ENCODE data around the gene KIFAP3. TPM values are rescaled to one million over a fixed set of nuclear protein-coding genes. Genes with fewer than 3 reads are reported as not detected.
A peak's percentile ranks its signal among the peaks of the same experiment; 100 is the strongest.

Gene KIFAP3
- polyA plus RNA-seq, 3 donors from 2014 or later, result 19.2 to 29.8 (median 28.9) TPM

- DNase-seq, result no peak
- H3K4me3 Mint-ChIP-seq, result no peak overlapping the region
- H3K9me3 Mint-ChIP-seq, result no peaks in the 10 kb centered on the region
- no peaks in the 10 kb centered on the region for H3K4me1 Mint-ChIP-seq
- peaks cover 0 to 7% (median 6%) of the 10 kb centered on the region in 3 donors for H3K36me3 Mint-ChIP-seq
- no peaks in the 10 kb centered on the region for H3K27me3 Mint-ChIP-seq (ENCODE audit: low read depth in 3 of 3)
- no peak overlapping the region for H3K27ac Mint-ChIP-seq
Measured at GRCh38 chr1:169944621-169945020, 129.9 kb downstream of the KIFAP3 start.

GRCh38 chr1:169943963-169944526, 130.4 kb downstream of the KIFAP3 start:
- no peak for DNase-seq
- H3K27me3 Mint-ChIP-seq (ENCODE audit: low read depth in 3 of 3), result no peaks in the 10 kb centered on the region

GRCh38 chr1:169941982-169942830, 132.3 kb downstream of the KIFAP3 start:
- DNase-seq, result no peak
- Mint-ChIP-seq H3K27me3 (ENCODE audit: low read depth in 3 of 3) (no peaks in the 10 kb centered on the region), H3K27ac (no peak overlapping the region), H3K36me3 (peaks cover 4 to 10% (median 6%) of the 10 kb centered on the region in 3 donors), H3K4me3 (no peak overlapping the region), H3K9me3 (no peaks in the 10 kb centered on the region), H3K4me1 (no peaks in the 10 kb centered on the region)

More at GRCh38 chr1:169943963-169944526, 130.4 kb downstream of the KIFAP3 start:
- Mint-ChIP-seq H3K4me3 (no peak overlapping the region), H3K4me1 (no peaks in the 10 kb centered on the region), H3K36me3 (peaks cover 0 to 10% (median 6%) of the 10 kb centered on the region in 3 donors), H3K9me3 (no peaks in the 10 kb centered on the region), H3K27ac (no peak overlapping the region)

- no peak overlapping the region for H3K27ac Mint-ChIP-seq
- H3K27me3 Mint-ChIP-seq (ENCODE audit: low read depth in 3 of 3), result no peaks in the 10 kb centered on the region
- no peaks in the 10 kb centered on the region for H3K9me3 Mint-ChIP-seq
Measured at GRCh38 chr1:169933984-169934725, 140.3 kb downstream of the KIFAP3 start.

GRCh38 chr1:169931795-169932231, 142.7 kb downstream of the KIFAP3 start:
- no peaks in the 10 kb centered on the region for H3K27me3 Mint-ChIP-seq (ENCODE audit: low read depth in 3 of 3)
- H3K4me3 Mint-ChIP-seq, result no peak overlapping the region
- no peaks in the 10 kb centered on the region for H3K36me3 Mint-ChIP-seq
- peaks cover 0 to 5% of the 10 kb centered on the region in 2 donors for H3K4me1 Mint-ChIP-seq
- H3K27ac Mint-ChIP-seq, result no peak overlapping the region
- H3K9me3 Mint-ChIP-seq, result no peaks in the 10 kb centered on the region
- DNase-seq, result no peak

More at GRCh38 chr1:169933984-169934725, 140.3 kb downstream of the KIFAP3 start:
- Mint-ChIP-seq H3K36me3 (peaks cover 0 to 4% (median 0%) of the 10 kb centered on the region in 3 donors), H3K4me1 (no peaks in the 10 kb centered on the region), H3K4me3 (no peak overlapping the region)
- DNase-seq, result no peak

- Mint-ChIP-seq H3K27me3 (ENCODE audit: low read depth in 3 of 3) (no peaks in the 10 kb centered on the region), H3K9me3 (no peaks in the 10 kb centered on the region), H3K27ac (no peak overlapping the region), H3K4me3 (no peak overlapping the region), H3K36me3 (peaks cover 0 to 4% (median 0%) of the 10 kb centered on the region in 3 donors), H3K4me1 (peaks cover 4 to 15% of the 10 kb centered on the region in 2 donors)
- DNase-seq, result no peak
Measured at GRCh38 chr1:169929210-169929526, 145.3 kb downstream of the KIFAP3 start.

- H3K4me3 Mint-ChIP-seq, result no peak overlapping the region
- H3K36me3 Mint-ChIP-seq, result peaks cover 0 to 4% (median under 1%) of the 10 kb centered on the region in 3 donors
- peak overlapping the region in 1 of 6 donors; percentile 56 for H3K27ac Mint-ChIP-seq
- peaks cover 4 to 15% of the 10 kb centered on the region in 2 donors for H3K4me1 Mint-ChIP-seq
- H3K27me3 Mint-ChIP-seq (ENCODE audit: low read depth in 3 of 3), result no peaks in the 10 kb centered on the region
- no peaks in the 10 kb centered on the region for H3K9me3 Mint-ChIP-seq
- peak; percentile 25 to 45 (median 37) for DNase-seq
Measured at GRCh38 chr1:169928438-169929209, 145.9 kb downstream of the KIFAP3 start.

- H3K4me3 Mint-ChIP-seq, result no peak overlapping the region
- peaks cover 6 to 12% (median 8%) of the 10 kb centered on the region in 3 donors for H3K36me3 Mint-ChIP-seq
- H3K4me1 Mint-ChIP-seq, result peaks cover 4 to 15% of the 10 kb centered on the region in 2 donors
- no peaks in the 10 kb centered on the region for H3K9me3 Mint-ChIP-seq
- DNase-seq, result peak in 1 of 3 donors; percentile 15
- H3K27ac Mint-ChIP-seq, result peak overlapping the region; percentile 12 to 74 (median 54)
- H3K27me3 Mint-ChIP-seq (ENCODE audit: low read depth in 3 of 3), result no peaks in the 10 kb centered on the region
Measured at GRCh38 chr1:169925505-169926482, 148.7 kb downstream of the KIFAP3 start.

GRCh38 chr1:169924829-169925228, 149.7 kb downstream of the KIFAP3 start:
- H3K9me3 Mint-ChIP-seq, result no peaks in the 10 kb centered on the region
- peaks cover 6 to 16% (median 8%) of the 10 kb centered on the region in 3 donors for H3K36me3 Mint-ChIP-seq
- DNase-seq, result no peak
- H3K4me3 Mint-ChIP-seq, result no peak overlapping the region
- no peak overlapping the region for H3K27ac Mint-ChIP-seq
- H3K4me1 Mint-ChIP-seq, result peaks cover 4 to 15% of the 10 kb centered on the region in 2 donors
- no peaks in the 10 kb centered on the region for H3K27me3 Mint-ChIP-seq (ENCODE audit: low read depth in 3 of 3)

GRCh38 chr1:169924063-169924462, 150.4 kb downstream of the KIFAP3 start:
- no peak overlapping the region for H3K27ac Mint-ChIP-seq
- no peaks in the 10 kb centered on the region for H3K27me3 Mint-ChIP-seq (ENCODE audit: low read depth in 3 of 3)
- H3K9me3 Mint-ChIP-seq, result no peaks in the 10 kb centered on the region
- DNase-seq, result no peak
- H3K4me3 Mint-ChIP-seq, result no peak overlapping the region
- peaks cover 6 to 18% (median 8%) of the 10 kb centered on the region in 3 donors for H3K36me3 Mint-ChIP-seq
- peaks cover 6 to 18% of the 10 kb centered on the region in 2 donors for H3K4me1 Mint-ChIP-seq

- Mint-ChIP-seq H3K4me1 (peaks cover 16 to 27% of the 10 kb centered on the region in 2 donors), H3K9me3 (no peaks in the 10 kb centered on the region), H3K36me3 (peaks cover 11 to 21% (median 17%) of the 10 kb centered on the region in 3 donors), H3K27ac (no peak overlapping the region), H3K4me3 (no peak overlapping the region), H3K27me3 (ENCODE audit: low read depth in 3 of 3) (peaks cover 0 to 3% (median 0%) of the 10 kb centered on the region in 3 donors)
- no peak for DNase-seq
Measured at GRCh38 chr1:169921080-169921479, 153.4 kb downstream of the KIFAP3 start.

- no peaks in the 10 kb centered on the region for H3K9me3 Mint-ChIP-seq
- H3K27ac Mint-ChIP-seq, result peak overlapping the region in 5 of 6 donors; percentile 4 to 77 (median 35)
- peak overlapping the region; percentile 6 to 67 (median 55) for H3K4me3 Mint-ChIP-seq
- H3K36me3 Mint-ChIP-seq, result peaks cover 11 to 30% (median 25%) of the 10 kb centered on the region in 3 donors
- peaks cover 14 to 23% of the 10 kb centered on the region in 2 donors for H3K4me1 Mint-ChIP-seq
- no peak for DNase-seq
- H3K27me3 Mint-ChIP-seq (ENCODE audit: low read depth in 3 of 3), result peaks cover 0 to 3% (median 0%) of the 10 kb centered on the region in 3 donors
Measured at GRCh38 chr1:169918927-169919326, 155.6 kb downstream of the KIFAP3 start.
